HG03025 (cell line): ENCODE measurements around the gene RRAS.
"Not testable (repeated sequence)": the region's sequence is repeated elsewhere in the genome, so short reads cannot be mapped to it uniquely, and the experiment has no call there.

Source experiments
- ATAC-seq: cut with Tn5 transposase; IDR thresholded peaks from one replicate; pipeline ENCODE4 v1.9.1; 2021; ENCODE audit warnings: mild to moderate bottlenecking, moderate library complexity; ENCODE audit not compliant: unreplicated experiment, low FRiP score

The RRAS gene

GRCh38 chr19:49635530-49636232 is 4.3 kb downstream of the RRAS start:
- ATAC-seq: no peak

GRCh38 chr19:49633273-49633672 is 6.7 kb downstream of the RRAS start:
- not testable (repeated sequence) for ATAC-seq

- ATAC-seq: no peak
Measured at GRCh38 chr19:49632576-49632975, 7.4 kb downstream of the RRAS start.

DNA sequence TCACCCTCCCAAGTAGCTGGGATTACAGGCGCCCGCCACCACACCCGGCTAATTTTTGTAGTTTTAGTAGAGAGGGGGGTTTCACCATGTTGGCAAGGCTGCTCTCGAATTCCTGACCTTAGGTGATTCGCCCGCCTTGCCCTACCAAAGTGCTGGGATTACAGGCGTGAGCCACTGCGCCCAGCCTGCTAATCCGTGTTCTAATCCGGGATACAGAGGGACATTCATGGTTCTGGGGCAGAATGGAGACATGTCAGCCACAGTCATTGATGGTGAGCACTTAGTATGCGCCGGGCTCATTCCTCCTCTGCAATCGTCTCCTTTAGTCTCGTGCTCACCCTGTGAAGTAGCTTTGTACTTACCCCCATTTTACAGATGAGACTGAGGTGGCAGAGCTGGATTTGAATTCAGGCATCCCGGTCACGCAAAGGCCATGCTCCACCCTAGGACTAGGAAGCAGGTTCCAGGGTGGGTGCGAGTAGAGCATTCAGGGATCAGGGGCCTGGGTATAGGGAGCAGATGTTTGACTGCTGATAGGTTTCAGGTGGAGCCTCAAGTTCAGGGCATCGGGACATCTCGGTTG is 8.2 kb downstream of the RRAS start:
- ATAC-seq: no peak

DNA sequence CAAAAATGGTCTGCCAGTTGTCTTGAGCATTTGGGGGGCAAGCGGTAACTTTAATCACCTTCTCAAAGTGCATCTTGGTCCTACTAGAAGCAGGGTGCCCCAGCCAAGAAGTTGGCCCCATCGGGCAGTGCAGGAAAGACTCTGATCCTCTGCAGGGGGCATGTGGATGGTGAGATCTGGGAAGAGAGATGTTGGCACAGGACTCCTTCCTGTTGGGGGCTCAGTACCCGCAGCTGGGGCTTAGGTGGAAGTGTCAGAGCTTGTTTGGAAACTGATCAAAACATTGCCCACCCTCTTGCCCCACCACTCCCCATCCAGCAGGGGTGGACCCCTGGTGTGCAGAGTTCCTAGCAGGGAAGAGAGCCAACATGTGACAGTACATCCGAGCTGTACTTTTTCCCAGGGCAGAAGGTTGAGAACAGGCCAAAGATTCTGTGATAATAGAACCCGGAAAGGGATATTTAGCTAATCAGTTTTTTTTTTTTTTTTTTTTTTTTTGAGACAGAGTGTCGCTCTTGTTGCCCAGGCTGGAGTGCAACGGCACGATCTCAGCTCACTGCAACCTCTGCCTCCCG is 8.8 kb downstream of the RRAS start:
- ATAC-seq: no peak

- ATAC-seq: no peak
Measured at GRCh38 chr19:49629659-49630058, 10.3 kb downstream of the RRAS start.

GRCh38 chr19:49626226-49626625 is 13.7 kb downstream of the RRAS start:
- ATAC-seq: no peak

DNA sequence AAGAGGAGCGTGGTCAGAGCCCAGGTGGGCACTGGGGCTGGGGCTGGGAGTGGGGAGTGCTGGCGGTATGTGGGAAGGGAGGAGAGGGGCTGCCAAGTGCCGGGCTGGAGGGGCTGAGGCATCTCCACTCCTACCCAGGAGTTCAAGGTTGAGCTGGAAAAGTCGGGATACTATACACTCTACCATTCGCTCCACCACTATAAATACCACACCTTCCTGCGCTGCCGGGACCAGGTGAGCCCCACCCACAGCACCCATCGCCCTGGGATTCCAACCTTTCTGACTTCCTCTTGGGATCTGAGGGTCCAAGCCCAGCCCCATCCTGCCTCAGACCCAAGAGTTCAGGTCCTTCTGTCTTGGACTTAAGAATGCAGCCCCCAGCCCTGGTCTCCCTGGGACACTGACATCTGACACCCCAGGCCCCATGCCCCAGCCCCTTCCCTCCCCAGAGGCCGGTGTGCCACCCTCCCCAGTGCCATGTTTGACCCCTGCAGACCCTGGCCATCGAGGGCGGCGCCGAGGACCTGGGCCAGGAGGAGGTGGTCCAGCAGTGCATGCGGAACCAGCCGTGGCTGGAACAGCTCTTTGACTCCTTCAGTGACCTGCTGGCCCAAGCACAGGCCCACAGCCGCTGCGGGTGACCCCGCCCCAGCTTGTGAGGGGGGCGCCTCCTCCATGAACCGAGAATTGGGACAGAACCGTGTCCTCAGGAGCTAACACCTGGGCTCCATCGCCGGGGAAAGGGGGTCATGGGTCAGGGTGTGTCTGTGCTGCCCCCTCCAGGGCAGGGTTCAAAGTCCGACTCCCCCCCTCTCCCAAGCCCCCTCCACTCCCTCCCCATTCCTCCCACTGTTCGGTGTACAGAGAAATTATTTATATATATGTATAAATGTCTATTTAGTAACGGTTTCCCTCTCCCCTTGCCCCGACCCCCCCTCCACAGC is 14.7 kb downstream of the RRAS start:
- no peak for ATAC-seq

- ATAC-seq: not testable (repeated sequence)
Measured at GRCh38 chr19:49617860-49618259, 22.1 kb downstream of the RRAS start.

DNA sequence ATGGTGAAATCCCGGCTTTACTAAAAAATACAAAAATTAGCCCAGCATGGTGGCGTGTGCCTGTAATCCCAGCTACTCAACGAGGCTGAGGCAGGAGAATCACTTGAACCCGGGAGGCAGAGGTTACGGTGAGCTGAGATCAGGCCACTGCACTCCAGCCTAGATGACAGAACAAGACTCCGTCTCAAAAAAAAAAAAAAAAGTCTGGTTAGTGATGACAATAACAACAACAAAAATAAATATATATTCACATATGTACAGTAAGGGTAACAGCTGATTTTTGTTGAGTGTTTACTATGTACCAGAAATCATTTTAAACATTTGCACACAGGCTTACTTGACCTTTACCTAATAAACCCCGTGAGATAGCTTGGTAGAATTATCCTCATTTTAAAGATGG is 23.0 kb downstream of the RRAS start:
- ATAC-seq: no peak

GRCh38 chr19:49616532-49616931 is 23.4 kb downstream of the RRAS start:
- ATAC-seq: no peak

DNA sequence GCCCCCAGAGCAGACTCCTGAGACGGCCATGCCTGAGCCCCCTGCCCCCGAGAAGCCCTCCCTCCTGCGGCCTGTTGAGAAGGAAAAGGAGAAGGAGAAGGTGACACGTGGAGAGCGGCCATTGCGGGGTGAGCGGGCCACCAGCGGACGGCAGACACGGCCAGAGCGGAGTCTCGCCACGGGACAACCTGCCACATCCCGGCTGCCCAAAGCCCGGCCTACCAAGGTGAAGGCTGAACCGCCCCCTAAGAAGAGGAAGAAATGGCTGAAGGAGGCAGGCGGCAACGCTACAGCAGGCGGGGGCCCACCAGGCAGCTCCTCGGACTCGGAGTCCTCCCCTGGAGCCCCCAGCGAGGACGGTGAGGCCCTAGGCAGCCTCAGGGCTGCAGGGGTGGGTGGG is 24.1 kb downstream of the RRAS start:
- ATAC-seq: no peak

- ATAC-seq: no peak
Measured at GRCh38 chr19:49614096-49614833, 25.7 kb downstream of the RRAS start.

DNA sequence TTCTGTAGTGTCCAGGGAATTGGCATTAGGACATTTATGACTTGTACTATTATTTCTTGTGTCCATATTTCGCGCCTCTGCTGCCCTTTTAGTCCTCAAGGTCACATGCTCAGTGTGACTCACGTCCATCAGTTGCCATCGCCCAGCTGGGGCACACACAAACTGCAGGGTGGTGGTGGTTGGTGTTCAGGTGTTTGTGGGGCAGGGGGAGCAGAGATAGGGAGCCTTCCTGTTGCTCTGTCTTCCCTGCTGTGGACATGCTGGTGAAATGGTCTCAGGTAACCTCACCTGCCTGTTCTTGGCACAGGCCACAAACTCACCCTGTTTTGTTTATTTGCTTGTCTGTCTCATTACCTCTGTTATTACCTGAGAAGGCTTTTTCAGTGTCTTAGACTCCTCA is 26.6 kb downstream of the RRAS start:
- no peak for ATAC-seq

- no peak for ATAC-seq
Measured at GRCh38 chr19:49609499-49610092, 30.3 kb downstream of the RRAS start.

DNA sequence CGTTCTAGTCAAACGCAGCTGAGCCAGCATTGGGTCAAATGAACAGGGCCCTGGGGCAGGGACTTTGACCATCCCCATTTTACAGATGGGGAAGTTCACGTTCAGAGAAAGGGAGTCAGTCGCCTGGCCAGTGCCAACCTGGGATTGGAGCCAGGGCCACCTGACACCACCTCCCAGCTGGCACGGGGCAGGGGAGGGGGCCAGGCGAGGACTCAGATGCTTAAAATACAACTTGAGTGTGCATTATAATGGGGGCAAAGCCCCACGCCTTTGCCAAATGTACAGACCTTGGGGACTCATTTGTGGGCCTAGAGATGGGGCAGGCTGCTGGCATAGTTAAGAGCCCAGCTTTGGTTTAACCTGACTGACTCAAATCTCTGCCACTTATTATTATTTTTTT is 34.3 kb downstream of the RRAS start:
- no peak for ATAC-seq

GRCh38 chr19:49602806-49603205 is 37.1 kb downstream of the RRAS start:
- ATAC-seq: no peak

DNA sequence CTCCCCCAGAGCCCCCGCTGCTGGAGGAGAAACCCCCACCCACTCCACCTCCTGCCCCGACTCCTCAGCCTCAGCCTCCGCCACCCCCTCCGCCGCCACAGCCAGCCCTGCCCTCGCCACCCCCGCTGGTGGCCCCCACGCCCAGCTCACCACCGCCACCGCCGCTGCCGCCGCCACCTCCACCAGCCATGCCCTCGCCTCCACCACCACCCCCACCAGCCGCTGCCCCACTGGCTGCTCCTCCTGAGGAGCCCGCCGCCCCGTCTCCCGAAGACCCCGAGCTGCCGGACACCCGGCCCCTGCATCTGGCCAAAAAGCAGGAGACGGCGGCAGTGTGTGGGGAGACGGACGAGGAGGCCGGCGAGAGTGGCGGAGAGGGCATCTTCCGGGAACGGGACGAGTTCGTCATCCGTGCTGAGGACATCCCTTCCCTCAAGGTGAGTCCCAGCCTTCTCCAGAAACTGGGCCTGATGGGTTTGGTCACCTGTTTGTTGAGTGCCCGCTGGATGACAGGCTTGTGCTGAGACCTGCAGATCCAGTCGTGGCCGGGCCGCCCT is 38.4 kb downstream of the RRAS start:
- ATAC-seq: no peak

- ATAC-seq: no peak
Measured at GRCh38 chr19:49599378-49600295, 40.3 kb downstream of the RRAS start.
